GM15510 (cell line): Measurements from ENCODE around the gene DUSP1.

Experiments
- POLR2A ChIP-seq: IDR thresholded peaks from 3 replicates; pipeline ENCODE4 v1.6.1; 2011; ENCODE audit warnings: borderline replicate concordance; ENCODE audit not compliant: insufficient read length; ENCODE audit errors: extremely low read depth

DUSP1 gene

GRCh38 chr5:172744123-172745104, 26.6 kb downstream of the DUSP1 start:
- TF ChIP-seq POLR2A, result no peak

GRCh38 chr5:172743112-172743959, 27.7 kb downstream of the DUSP1 start:
- TF ChIP-seq POLR2A, result no peak

GRCh38 chr5:172741206-172741582, 29.8 kb downstream of the DUSP1 start:
- TF ChIP-seq POLR2A, result no peak

GRCh38 chr5:172740428-172741205, 30.4 kb downstream of the DUSP1 start:
- no peak for TF ChIP-seq POLR2A

- TF ChIP-seq POLR2A, result no peak
These were observed 31.6 kb downstream of the DUSP1 start for GRCh38 chr5:172739375-172739774.

- no peak for TF ChIP-seq POLR2A
These were observed 34.4 kb downstream of the DUSP1 start for GRCh38 chr5:172736508-172737135.

GRCh38 chr5:172735141-172735831, 35.7 kb downstream of the DUSP1 start:
- TF ChIP-seq POLR2A, result no peak

- TF ChIP-seq POLR2A, result no peak
These were observed 37.0 kb downstream of the DUSP1 start for GRCh38 chr5:172733974-172734346.

GRCh38 chr5:172733131-172733973, 37.6 kb downstream of the DUSP1 start:
- no peak for TF ChIP-seq POLR2A

GRCh38 chr5:172732201-172732865, 38.7 kb downstream of the DUSP1 start:
- no peak for TF ChIP-seq POLR2A

- no peak for TF ChIP-seq POLR2A
These were observed 39.3 kb downstream of the DUSP1 start for GRCh38 chr5:172731680-172732074.

GRCh38 chr5:172730981-172731679, 39.9 kb downstream of the DUSP1 start:
- TF ChIP-seq POLR2A, result no peak

GRCh38 chr5:172730222-172730621, 40.8 kb downstream of the DUSP1 start:
- no peak for TF ChIP-seq POLR2A
